Activated CD8-positive, alpha-beta memory T cell treated with anti-CD3 and anti-CD28 coated beads for 36 hours (primary cell): ENCODE data around the gene GDF7. TPM values are rescaled to one million over a fixed set of nuclear protein-coding genes. Genes with fewer than 3 reads are reported as not detected.

ENCODE experiments used
- CTCF ChIA-PET: fragments of 350-600 bp; sonication (Branson Sonifier 250); formaldehyde crosslinking; loops from one replicate; lab custom pipeline; 2021; ENCODE audit warnings: antibody characterized with exemption; lab: Charles Lee
- POLR2A ChIA-PET: fragments of 350-600 bp; sonication (Branson Sonifier 250); formaldehyde crosslinking; loops from one replicate; lab custom pipeline; 2021; ENCODE audit warnings: antibody characterized with exemption; lab: Charles Lee
- total RNA-seq, 2 experiments: library from RNA; stranded (reverse); gene quantifications; one replicate each; pipeline ENCODE4 v1.2.3, GENCODE V29; 2021

Gene GDF7
- total RNA-seq, 2 experiments from 2014 or later = not detected

DNA sequence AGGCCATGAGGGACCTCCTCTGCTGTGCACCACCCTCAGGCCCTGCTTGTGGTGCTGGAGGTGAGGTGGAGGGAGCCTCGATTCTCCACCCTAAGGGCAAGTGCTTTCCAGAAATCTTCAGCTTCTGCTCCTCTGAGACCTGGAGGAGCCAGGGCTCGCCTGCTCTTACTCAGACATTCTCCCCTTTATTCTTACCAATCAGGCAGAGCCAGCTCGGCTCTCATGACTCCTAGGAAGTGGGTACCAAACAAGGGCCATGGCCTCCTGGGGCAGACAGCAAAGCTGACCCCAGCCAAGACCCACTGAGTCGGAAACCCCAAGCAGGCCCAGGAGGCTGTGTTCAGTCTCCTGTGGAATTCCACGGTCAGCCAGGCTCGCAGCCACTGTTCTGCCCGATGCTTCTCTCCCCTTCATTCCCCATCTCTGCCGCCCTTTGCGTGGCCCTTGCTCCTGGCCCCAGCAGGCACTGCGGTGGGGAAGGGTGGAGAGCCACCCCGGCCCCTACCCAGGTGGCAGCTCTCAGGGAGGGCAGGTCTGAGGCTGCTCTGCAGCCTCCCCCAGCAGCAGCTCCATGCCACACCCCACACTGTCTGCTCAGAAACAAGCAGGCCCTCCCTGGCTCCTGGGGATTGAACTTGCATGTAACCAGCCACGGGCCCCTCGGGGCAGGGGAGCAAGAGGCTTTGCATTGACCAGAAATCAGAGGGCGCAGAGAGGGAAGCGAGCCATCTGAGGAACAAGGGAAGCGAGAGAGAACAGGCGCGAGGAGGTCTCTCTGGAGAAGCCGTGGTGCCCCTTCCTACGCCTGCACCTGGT, 40.0 kb upstream of the GDF7 start:
- ChIA-PET POLR2A (no interaction called here), CTCF (interaction anchor here (0.9 kb wide), 1 partner anchor 181 kb away, joined by 3 read pairs; no protein-coding TSS in a partner anchor)

DNA sequence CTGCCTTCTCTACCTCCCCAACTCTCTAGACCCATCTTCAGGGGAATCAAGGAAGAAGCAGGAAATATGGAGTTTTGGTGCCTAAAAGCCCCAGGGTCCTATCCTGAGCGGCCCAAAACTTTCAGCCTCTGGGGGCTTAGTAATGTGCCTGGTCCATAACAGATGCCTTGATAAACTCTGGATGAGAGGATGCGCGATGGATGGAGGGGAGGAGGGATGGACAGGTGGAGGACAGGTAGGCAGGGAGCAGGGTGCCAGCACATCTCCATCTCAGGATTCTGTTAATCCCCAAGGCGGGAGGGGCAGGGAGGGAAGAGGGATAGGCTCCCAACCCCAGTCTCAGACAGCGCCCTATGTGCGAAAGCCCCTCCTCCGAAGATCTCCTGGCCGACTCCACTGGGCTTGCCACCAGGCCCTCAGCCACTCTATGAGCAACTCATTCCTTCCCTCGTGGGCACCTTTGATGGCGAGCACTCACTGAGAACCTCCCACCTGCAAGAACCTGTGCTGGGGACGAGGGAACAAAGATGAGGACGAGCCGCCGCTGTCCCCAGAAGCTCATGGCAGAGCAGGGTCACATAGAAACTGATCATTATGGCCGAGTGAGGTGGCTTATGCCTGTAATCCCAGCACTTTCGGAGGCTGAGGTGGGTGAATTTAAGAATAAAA, 39.1 kb upstream of the GDF7 start:
- POLR2A ChIA-PET = no interaction called here
- CTCF ChIA-PET = no interaction called here

DNA sequence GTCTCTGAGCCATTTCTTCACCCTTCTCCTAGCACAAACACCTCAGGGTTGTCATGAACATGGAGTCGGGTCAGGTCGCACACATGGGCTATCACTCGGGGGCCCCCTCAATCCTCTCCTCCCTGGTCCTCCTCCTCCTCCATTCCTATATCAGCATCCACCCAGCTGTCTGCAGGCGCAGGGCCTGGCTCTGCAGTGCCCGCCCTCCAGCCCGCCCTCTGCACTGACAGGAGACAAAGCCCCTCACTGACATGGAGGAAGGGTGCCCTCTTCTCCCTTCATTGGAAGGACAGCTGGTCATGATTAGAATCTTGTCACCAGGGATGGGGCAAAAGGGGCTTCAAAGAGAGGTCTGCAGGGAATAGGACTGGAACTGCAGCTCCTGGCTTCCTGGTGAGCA, 37.8 kb upstream of the GDF7 start:
- POLR2A ChIA-PET = no interaction called here
- CTCF ChIA-PET = no interaction called here

DNA sequence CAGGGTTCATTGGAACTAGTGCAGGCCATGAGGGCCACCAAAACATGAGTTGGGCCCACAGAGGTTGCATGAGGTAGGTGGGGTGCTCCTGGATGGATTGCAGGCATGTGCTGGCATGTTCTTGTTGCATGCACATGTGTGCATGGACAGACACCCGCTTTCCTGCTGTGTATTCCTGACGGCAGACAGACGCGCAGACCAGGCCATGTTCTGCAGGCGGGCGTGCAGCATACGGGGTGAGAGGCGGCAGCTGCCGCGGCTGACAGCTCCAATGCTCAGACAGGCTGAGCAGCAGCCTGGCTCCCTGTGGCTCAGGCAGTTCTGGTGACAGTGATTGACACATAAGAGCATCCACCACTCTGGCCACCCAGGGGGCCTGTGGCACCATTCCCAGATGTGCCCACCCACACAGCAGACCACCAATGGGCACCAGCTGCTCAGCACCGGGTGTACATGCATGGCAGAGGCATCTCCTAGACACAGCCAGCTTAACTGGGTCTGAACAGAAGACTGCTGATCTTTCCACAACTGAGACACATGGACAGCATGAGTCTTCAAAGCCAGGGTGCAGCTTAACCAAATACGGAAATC, 37.3 kb upstream of the GDF7 start:
- POLR2A ChIA-PET = no interaction called here
- CTCF ChIA-PET = no interaction called here

DNA sequence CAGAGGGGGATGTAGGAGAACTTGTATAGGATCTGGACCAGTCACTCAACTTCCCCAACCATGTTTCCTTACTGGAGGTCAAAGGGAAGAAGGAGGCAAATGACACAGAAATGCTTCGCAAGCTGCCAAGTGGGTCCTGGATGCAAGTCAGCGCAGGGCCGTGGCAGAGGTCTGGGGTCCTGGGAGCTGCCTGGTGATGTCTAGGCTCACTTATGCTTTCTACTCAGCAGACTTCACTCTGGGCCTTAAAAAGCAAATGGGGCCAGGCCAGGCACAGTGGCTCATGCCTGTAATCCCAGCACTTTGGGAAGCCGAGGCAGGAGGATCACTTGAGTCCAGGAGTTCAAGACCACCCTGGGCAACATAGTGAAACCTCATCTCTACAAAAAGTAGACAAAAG, 36.0 kb upstream of the GDF7 start:
- ChIA-PET CTCF (interaction anchor here (1.3 kb wide), 1 partner anchor 10 kb away, joined by 4 read pairs; no protein-coding TSS in a partner anchor), POLR2A (no interaction called here)

DNA sequence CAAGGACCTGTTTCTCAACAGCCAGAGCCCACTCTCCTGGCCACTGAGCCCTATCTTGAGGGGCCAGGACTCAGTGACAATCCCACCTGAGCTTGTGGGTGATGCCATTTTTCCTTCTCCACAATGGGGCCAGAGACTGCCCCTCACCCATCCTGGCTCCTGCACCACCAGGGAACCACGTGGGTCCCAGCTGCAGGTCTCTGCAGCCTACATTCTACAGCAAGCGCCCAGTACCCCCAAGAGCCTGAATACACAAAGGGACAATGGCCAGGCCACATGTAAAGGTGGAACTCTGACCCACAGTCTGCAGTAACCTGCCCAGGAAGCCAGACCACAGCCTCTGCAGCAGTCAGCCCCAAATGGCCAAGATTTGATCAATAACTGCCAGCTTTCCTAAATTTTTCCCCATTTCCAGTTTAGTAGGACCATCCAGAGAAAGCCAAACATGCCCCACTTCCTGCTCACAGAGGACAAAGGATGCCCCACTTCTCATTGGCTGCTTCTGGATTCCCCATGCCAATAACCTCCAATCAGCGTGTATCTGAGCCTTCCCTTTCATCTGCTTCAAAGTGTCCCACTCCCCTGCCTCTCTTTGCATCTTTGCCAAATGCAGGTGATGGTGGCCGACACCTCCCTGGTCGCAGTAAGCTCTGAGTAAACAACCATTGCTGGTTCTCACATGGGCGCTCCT, 35.2 kb upstream of the GDF7 start:
- POLR2A ChIA-PET = no interaction called here

DNA sequence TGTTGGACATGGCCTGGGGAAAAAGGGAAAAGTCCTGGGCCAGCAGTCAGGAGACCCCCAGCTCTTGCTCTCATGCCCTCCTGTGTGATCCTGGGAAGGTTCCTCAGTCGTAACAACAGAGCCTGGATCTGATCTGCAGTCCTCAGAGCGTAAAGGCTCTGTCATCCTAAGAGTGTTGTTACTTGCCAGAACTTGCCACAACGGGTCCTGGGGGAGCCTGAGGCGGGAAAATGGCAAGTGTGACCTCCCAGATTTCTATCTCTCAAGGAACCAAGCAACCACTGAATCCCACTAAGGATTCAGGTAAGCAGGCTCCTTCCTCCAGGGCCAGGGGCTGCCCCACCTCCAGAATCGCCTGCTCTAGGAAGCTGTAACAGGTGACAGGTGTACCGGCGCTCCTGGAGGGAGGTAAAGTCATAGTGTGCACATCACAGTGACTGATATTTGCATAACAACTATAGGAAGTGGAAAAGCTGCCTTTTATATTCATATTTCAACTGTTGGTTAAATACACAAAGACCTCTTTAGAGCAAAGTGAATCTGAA, 34.4 kb upstream of the GDF7 start:
- ChIA-PET CTCF (no interaction called here), POLR2A (no interaction called here)

More for the DNA sequence above, 35.2 kb upstream of the GDF7 start:
- CTCF ChIA-PET = interaction anchor here (1.3 kb wide), 1 partner anchor 9 kb away, joined by 4 read pairs; no protein-coding TSS in a partner anchor

DNA sequence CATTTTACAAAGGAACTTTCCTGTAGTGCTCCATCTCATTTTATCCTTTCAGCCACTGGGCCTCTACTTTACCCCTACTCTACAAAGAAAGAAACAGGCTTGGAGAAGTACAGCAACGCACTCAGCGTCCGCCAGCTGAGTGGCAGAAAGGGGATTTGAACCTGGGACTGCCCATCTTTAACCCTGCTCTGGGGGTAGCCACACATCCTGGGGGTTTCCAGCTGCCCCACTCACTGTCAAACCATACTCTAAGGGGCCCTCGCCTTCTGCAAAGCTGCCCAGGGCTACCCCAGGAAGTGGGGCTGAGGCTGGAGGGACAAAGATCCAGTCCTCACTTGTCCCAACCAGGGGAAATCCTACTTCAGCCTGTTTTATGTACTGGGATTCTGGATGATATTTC, 33.9 kb upstream of the GDF7 start:
- ChIA-PET POLR2A (no interaction called here), CTCF (no interaction called here)

DNA sequence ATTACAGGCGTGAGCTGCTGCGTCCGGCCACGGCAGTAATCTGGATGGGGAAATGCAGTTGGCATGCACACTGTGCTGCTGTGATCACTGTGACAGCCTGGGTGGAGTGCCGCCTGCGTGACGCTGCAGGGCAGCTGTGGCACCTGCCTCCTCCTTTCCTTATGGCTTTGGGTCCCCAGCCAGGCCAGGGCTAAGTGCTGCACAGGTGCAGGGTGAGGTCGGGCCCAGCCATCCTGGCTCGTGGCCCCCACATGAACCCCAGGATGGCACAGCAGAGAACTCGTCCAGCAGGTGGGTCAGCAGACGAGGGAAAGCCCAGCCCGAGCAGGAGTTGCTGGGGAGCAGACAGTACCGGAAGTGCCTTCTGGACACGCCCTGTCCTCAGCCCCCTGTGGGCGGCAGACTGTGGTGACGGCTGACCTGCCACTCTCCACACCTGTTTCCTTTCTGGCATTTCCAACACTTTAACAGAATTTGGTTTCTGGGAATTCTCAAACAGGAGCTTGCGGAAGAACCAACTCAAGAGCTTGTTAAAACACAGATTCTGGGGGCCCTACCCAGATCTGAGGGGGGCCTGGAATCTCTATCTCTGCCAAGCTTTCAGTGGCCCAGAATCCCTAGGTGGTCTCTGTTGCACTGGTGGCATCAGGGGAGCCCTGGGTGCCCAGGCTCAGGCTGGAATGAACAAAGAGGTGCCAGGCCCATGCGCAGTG, 33.0 kb upstream of the GDF7 start:
- POLR2A ChIA-PET = interaction anchor here (0.5 kb wide), 1 partner anchor 223 kb away, joined by 3 read pairs; no protein-coding TSS in a partner anchor
- CTCF ChIA-PET = interaction anchor here (0.9 to 1.6 kb wide), 6 partner anchors 32 to 388 kb away, joined by 3 to 4 read pairs (median 3); partner anchors contain the start of gene RHOB

DNA sequence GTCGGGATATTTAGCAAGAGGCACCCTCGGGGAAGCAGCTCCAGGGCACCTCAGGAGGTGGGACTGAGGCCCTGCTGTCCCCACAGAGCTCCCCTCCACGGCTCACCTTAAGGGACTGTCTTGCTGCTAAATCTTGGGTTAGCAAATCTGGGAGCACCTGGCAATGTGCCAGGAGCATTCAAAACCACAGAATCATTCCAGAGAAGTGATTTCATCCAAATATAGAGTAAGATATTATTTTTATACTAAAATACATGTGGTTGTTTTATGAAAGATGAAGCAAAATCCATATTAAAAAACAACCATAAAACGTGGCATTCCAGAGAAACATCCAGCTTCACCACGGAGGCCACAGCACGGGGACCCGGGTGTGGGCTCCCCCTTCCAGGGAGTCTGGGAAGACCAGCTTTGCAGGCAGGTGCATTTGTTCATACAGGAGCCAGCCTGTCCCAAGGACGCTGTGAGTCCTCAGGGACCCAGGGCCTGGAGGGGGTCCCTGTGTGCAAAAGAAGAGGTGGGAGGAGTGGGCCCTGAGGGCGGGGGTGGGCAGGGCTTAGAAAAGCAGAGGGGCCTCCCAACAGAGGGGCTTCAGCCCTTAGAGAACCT, 32.3 kb upstream of the GDF7 start:
- POLR2A ChIA-PET = interaction anchor here (0.5 kb wide), 1 partner anchor 223 kb away, joined by 3 read pairs; no protein-coding TSS in a partner anchor
- CTCF ChIA-PET = interaction anchor here (0.9 to 1.6 kb wide), 8 partner anchors 17 to 388 kb away, joined by 3 to 5 read pairs (median 4); partner anchors contain the start of genes HS1BP3 and RHOB

DNA sequence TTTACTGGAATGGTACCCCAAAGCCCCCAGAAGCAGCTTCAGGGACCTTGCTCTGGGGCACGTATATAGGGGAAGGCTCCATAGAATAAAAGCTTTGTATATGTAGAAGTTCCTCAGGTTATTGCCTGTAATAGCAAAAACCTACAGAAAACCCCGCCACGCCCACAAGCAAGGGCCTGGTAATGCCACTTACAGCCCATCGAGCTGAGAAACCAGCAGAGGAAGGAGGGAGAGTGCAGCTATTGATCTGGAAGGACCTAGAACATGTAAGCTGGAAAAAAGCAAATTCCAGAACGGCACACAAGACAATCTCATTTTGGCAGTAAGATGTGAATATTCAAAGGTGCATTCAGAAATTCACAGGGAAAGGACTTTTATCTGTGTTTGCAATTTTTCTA, 31.8 kb upstream of the GDF7 start:
- CTCF ChIA-PET = interaction anchor here (1.0 to 1.6 kb wide), 5 partner anchors 16 to 193 kb away, joined by 3 to 5 read pairs (median 4); partner anchors contain the start of genes HS1BP3 and RHOB
- POLR2A ChIA-PET = no interaction called here

DNA sequence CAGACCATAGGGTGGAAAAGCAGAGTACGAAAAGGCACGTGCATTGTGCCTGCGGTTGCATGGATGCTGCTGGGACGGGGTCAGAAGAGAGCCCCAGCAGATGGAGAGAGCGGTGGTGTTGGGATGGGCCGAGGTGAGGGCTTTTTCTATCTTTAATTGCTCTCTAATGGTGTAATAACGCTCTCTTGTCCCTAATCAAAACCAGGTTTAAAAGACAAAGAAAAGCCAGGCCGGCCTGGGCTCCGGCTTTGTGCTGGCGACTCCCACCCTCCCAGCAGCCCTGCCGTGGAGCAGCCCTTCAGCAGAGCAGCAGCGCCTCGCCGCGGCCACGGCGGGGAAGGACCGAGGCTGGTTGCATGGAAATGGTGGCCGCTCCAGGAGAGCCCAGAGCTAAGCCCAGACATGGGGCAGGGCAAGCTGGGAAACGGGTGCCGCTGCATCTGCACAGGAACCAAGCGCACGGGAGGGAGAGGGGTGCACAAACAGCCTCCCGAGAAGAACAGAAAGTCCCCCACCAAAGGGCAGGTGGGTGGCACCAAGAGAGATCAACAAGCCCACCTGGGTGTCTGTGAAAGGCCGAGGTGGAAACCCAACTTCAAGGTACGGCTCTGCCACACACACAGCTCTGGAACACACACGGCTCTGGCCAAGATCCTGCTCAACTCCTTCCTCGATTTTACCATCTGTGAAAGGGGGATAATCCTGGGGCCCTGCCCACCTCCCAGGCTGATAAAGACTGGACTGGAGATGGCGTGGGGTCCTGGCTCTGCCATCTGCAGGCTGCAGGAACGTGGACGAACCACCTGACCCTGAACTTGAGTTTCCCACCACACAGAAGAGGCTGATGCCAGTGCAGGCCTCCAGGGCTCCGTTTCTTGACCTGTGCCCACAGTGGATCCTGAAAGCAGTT, 31.0 kb upstream of the GDF7 start:
- POLR2A ChIA-PET = no interaction called here
- CTCF ChIA-PET = interaction anchor here (0.6 to 1.6 kb wide), 13 partner anchors 13 to 650 kb away, joined by 3 to 6 read pairs (median 3); partner anchors contain the start of genes HS1BP3 and RHOB

DNA sequence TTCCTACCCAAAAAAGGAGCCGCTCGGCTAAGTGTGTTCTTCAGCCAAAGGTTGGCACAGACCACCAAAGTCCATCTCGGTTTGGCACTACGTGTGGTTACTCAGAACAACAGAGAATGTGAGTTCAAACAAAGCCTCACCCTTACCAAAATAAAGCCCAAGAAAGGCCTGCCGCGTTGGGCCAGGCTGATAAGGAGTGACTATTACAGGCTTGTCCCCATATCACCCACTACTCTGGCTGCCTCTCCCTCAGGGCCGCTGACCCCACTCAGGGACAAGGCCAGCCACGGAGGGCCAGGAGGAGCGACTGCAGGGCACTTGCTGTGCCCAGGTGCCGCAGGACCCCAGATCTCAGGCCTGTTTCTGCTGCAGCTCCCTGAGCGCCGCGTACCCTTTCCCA, 29.8 kb upstream of the GDF7 start:
- ChIA-PET CTCF (interaction anchor here (1.5 kb wide), 1 partner anchor 195 kb away, joined by 6 read pairs; no protein-coding TSS in a partner anchor), POLR2A (no interaction called here)

DNA sequence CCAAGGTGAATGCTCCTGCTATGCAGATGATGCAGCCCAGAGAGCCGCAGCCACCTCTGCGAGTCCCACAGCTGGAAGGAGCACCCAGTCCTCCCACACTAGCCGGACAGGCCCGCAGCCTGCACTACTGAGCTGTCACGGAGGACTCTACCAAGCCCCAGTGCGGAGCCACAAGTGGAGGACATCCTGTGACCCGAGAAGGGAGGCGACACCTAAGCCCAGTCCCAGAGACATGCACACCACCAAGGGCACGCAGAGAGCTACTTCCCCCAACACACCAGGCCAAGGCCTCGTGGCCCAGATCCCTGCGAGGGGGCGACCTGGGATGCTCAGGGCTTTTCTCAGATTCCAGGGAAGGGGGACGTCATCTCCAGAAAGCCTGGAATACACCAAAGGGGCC, 28.9 kb upstream of the GDF7 start:
- POLR2A ChIA-PET = no interaction called here
- CTCF ChIA-PET = no interaction called here

DNA sequence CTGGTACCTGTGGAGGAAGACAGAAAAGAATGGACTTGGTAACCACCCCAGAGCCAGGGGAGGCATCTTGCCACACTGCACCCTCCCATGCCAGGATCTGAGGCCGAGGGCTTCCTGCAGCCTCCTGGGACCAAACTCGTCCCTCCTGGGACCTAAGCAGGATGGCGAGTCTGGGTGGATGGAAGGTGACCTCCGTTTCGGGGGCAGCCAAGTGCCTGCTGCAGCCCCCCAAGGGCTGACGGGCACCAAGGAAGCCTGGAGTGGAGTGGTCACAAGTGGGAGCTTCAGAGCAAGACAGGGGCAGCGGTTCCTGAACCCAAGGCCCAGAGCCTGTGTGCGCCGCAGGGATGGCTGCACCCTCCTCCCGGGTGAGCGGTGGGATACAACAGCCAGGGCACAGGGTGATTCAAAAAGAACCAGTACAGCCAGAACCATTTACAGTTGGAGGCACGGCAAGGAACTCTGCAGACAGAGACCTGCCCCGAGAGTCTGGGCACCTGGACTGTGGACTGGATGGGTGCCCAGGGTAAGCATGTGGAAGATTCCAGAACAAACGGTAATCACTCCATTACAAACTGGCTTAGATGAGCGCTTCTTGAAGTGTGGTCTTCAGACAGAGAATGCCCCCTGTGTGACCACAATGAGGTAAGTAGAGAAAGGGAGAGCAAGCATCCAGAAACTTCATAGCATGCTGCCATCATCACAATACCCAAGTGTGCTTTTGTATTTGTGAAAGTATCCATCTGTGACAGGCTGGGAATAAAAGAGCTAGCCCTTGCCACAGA, 28.1 kb upstream of the GDF7 start:
- CTCF ChIA-PET = no interaction called here
- POLR2A ChIA-PET = no interaction called here
